K562 (cell line): Measurements from ENCODE around the gene ANKS4B. TPM values are rescaled to one million over a fixed set of nuclear protein-coding genes. Genes with fewer than 3 reads are reported as not detected.

ENCODE experiments used
- ATAC-seq: fragments of 200-7000 bp; cut with Tn5 transposase; 3 replicates; pipeline ENCODE4 v1.9.1; 2020; ENCODE audit warnings: moderate library complexity
- BruUV-seq: library from RNA; stranded (reverse); fragments of 400-500 nt; replicated peaks from 2 replicates; lab custom pipeline; 2021; lab: Mats Ljungman, UMichigan
- CTCF ChIA-PET: fragments of 300-600 bp; formaldehyde crosslinking; extraction: SDS; loops from one replicate; lab custom pipeline; 2021; ENCODE audit warnings: low intra/inter-chr PET ratio; lab: Yijun Ruan, JAX
- POLR2A ChIA-PET: fragments of 300-600, 350-650 bp; sonication (Branson Sonifier 250); formaldehyde crosslinking; extraction: SDS; loops from one replicate; lab custom pipeline; 2021; ENCODE audit warnings: antibody characterized with exemption, inconsistent platforms; lab: Yijun Ruan, JAX
- DNase-seq, 4 experiments: peaks; one replicate each; pipeline versions ENCODE4 v3.0.0 to v3.0.0-alpha.2; 2011 to 2018; ENCODE audit warnings: low spot score in 3 of 4, mixed read lengths in 3 of 4; ENCODE audit errors: extremely low read depth in 1 of 4
- FAIRE-seq: peaks from 2 replicates; lab custom pipeline; 2011; peaks lifted over from hg19 to GRCh38; lab: Jason Lieb, UNC
- H2AFZ ChIP-seq: 2 replicates; pipeline ENCODE4 v1.6.0; 2011; ENCODE audit warnings: low read depth, low read length, control low read depth, inconsistent platforms
- H3K27ac ChIP-seq: fragments of 200-600 bp; 3 replicates; pipeline ENCODE4 v1.8.0; 2011; ENCODE audit warnings: low read depth, mild to moderate bottlenecking, control low read depth, inconsistent platforms, low read length, moderate library complexity, mixed read lengths; ENCODE audit errors: extremely low read depth
- H3K27me3 ChIP-seq, 2 experiments: fragments of 300-600 bp in 1 of 2; 2 replicates in 1 of 2; 3 replicates in 1 of 2; pipeline versions ENCODE4 v1.6.0 to v1.8.0; 2011; ENCODE audit warnings: inconsistent platforms in 2 of 2, low read length in 2 of 2, mild to moderate bottlenecking in 1 of 2, mixed read lengths in 1 of 2, moderate library complexity in 1 of 2; ENCODE audit not compliant: control insufficient read depth in 2 of 2, insufficient read depth in 2 of 2
- H3K36me3 ChIP-seq: fragments of 300-600 bp; 3 replicates; pipeline ENCODE4 v1.8.0; 2011; ENCODE audit warnings: mild to moderate bottlenecking, low read length, inconsistent platforms; ENCODE audit not compliant: control insufficient read depth, insufficient read depth
- H3K4me1 ChIP-seq, 2 experiments: fragments of 200-600 bp in 1 of 2; replicated peaks in 1 of 2; 2 replicates in 1 of 2; 3 replicates in 1 of 2; pipeline versions ENCODE4 v1.5.1 to v1.8.0; 2011; ENCODE audit warnings: inconsistent platforms in 2 of 2, low read length in 2 of 2, mild to moderate bottlenecking in 1 of 2, mixed read lengths in 1 of 2, moderate library complexity in 1 of 2; ENCODE audit not compliant: control insufficient read depth in 2 of 2, insufficient read depth in 2 of 2
- H3K4me2 ChIP-seq: 2 replicates; pipeline ENCODE4 v1.6.1; 2011; ENCODE audit warnings: low read length, control low read depth, inconsistent platforms, mixed read lengths; ENCODE audit not compliant: insufficient read depth
- H3K4me3 ChIP-seq: fragments of 200-600 bp; sonication (generic), shearing (Covaris generic); 2 replicates; pipeline ENCODE4 v1.5.1; 2016; ENCODE audit warnings: control low read depth, inconsistent platforms
- H3K79me2 ChIP-seq: fragments of 200-600 bp; 3 replicates; pipeline ENCODE4 v1.8.0; 2011; ENCODE audit warnings: low read length, inconsistent platforms; ENCODE audit not compliant: control insufficient read depth, insufficient read depth
- H3K9ac ChIP-seq, 2 experiments: 2 replicates each; pipeline versions ENCODE4 v1.6.0 to v1.6.1; 2011; ENCODE audit warnings: low read depth in 2 of 2, low read length in 2 of 2, control low read depth in 1 of 2, inconsistent platforms in 1 of 2, mild to moderate bottlenecking in 1 of 2, mixed read lengths in 1 of 2; ENCODE audit not compliant: insufficient read depth in 1 of 2
- H3K9me1 ChIP-seq: one replicate; pipeline ENCODE4 v1.6.0; 2011; ENCODE audit warnings: inconsistent platforms, mild to moderate bottlenecking, low read length, moderate library complexity; ENCODE audit not compliant: control insufficient read depth, insufficient read depth
- H3K9me3 ChIP-seq: replicated peaks from 2 replicates; pipeline ENCODE4 v1.5.1; 2011; ENCODE audit warnings: low read depth, low read length, inconsistent platforms; ENCODE audit not compliant: control insufficient read depth, insufficient read depth
- H4K20me1 ChIP-seq: replicated peaks from 2 replicates; pipeline ENCODE4 v1.6.1; 2011; ENCODE audit warnings: low read length, inconsistent platforms, mixed read lengths; ENCODE audit not compliant: control insufficient read depth, insufficient read depth
- CHD2 ChIP-seq: IDR thresholded peaks from 2 replicates; pipeline ENCODE4 v1.6.1; 2011; ENCODE audit warnings: low read depth, low read length
- ID3 ChIP-seq, 2 experiments: fragments of 250-450 bp in 1 of 2; fragments of 450-650 bp in 1 of 2; sonication (Bioruptor Pico) in 1 of 2; IDR thresholded peaks; 2 replicates each; pipeline versions ENCODE4 v1.6.1 to v1.8.0; 2016 to 2021; ENCODE audit warnings: mild to moderate bottlenecking in 2 of 2, moderate library complexity in 2 of 2, missing compliant biosample characterization in 1 of 2, missing genetic modification characterization in 1 of 2
- RBFOX2 ChIP-seq: fragments of 200-400 bp; formaldehyde crosslinking; IDR thresholded peaks from 2 replicates; pipeline ENCODE4 v1.6.1; 2017; ENCODE audit warnings: low read depth, mild to moderate bottlenecking, low read length, moderate library complexity
- ZNF431 ChIP-seq: sonication (generic); formaldehyde crosslinking; IDR thresholded peaks from 2 replicates; pipeline ENCODE4 v1.8.0; 2022; ENCODE audit warnings: mild to moderate bottlenecking, missing genetic modification reagents
- WGBS: fragments of 100-300 bp; shearing (Covaris generic); methylation state at CpG from one replicate; pipeline ENCODE4 v1.1.6; 2016; ENCODE audit warnings: low coverage, mixed read lengths; ENCODE audit not compliant: insufficient coverage; ENCODE audit errors: missing lambda C conversion rate; 5-methylcytosine and 5-hydroxymethylcytosine counted together
- in situ Hi-C: fragments of 300-500 bp; cut with MboI; formaldehyde crosslinking; loops from 4 replicates; pipeline ENCODE4 v1.15.0; 2018; ENCODE audit warnings: inconsistent platforms, mixed read lengths
- intact Hi-C: fragments of 100-400 bp; cut with micrococcal nuclease; formaldehyde crosslinking; loops from 2 replicates; pipeline ENCODE4 v1.14.2; 2022
- polyA plus RNA-seq, 8 experiments: library from polyadenylated mRNA; depleted of rRNA in 4 of 8; stranded (reverse) in 5 of 8; unstranded in 3 of 8; fragments of >200 nt; fragmentation: Nextera tagmentation in 2 of 8; fragmentation: Illumina TruSeq in 1 of 8; extraction: Ambion mirVana in 2 of 8; extraction: Trizol in 1 of 8; gene quantifications; 2 replicates each; pipeline versions ENCODE4 v1.2.1 to v1.2.3, GENCODE V29; 2011 to 2014; ENCODE audit warnings: inconsistent platforms in 1 of 8, missing spikeins in 1 of 8
- total RNA-seq, 7 experiments: library from RNA; depleted of rRNA in 6 of 7; stranded (reverse); fragments of >200 nt in 6 of 7; fragmentation: Illumina TruSeq in 2 of 7; extraction: Trizol in 2 of 7; gene quantifications; 2 replicates each; pipeline versions ENCODE4 v1.2.1 to v1.2.3, GENCODE V29; 2011 to 2021; ENCODE audit warnings: low replicate concordance in 1 of 7

The ANKS4B gene
- total and polyA plus RNA-seq, 9 of the 15 experiments (the other 6 are each of a cell fraction or from before 2014, with no cell fraction given): not detected

GRCh38 chr16:21281698-21282389, 48.3 kb downstream of the ANKS4B start:
- H3K27ac ChIP-seq: no peak overlapping the region
- no peak for FAIRE-seq
- 26% methylated on average over 7 of the region's 7 CpGs for WGBS
- H3K9me1 ChIP-seq: no peaks in the 10 kb centered on the region
- H3K4me2 ChIP-seq: no peak overlapping the region
- ChIA-PET CTCF (no interaction called here), POLR2A (interaction anchor here (0.6 kb wide), 1 partner anchor 28 kb away, joined by 3 read pairs; no protein-coding TSS in a partner anchor)
- intact Hi-C loops: no loop called here
- DNase-seq: no peak
- no peak overlapping the region for H3K4me3 ChIP-seq
- in situ Hi-C loops: no loop called here
- ATAC-seq: no peak
- no TSS peak for BruUV-seq
- no peaks in the 10 kb centered on the region for H4K20me1 ChIP-seq
- peak; percentile 84; the same call in 1 of the 2 replicates for TF ChIP-seq ZNF431 (CRISPR knock-in tag)
- TF ChIP-seq CHD2: peak; percentile 71; the same call in 1 of the 2 replicates
- no peak for TF ChIP-seq RBFOX2
- TF ChIP-seq ID3 (CRISPR knock-in tag; IDR thresholded peaks at IDR 0.05): no peak
- no peak for TF ChIP-seq ID3 (tag; IDR thresholded peaks at IDR 0.05)
- peaks cover 10 to 12% of the 10 kb centered on the region in 2 experiments; a peak in 4 of 5 replicates for H3K27me3 ChIP-seq
- H3K9me3 ChIP-seq: peaks cover 7% of the 10 kb centered on the region
- peaks cover 5 to 22% of the 10 kb centered on the region in 2 experiments; a peak in 3 of 5 replicates for H3K4me1 ChIP-seq
- no peaks in the 10 kb centered on the region for H3K36me3 ChIP-seq
- H2AFZ ChIP-seq: no peak overlapping the region
- no peak overlapping the region for H3K9ac ChIP-seq
- no peaks in the 10 kb centered on the region for H3K79me2 ChIP-seq
